Activated CD8-positive, alpha-beta memory T cell treated with anti-CD3 and anti-CD28 coated beads for 36 hours (primary cell): ENCODE measurements around the gene ART4. TPM values are rescaled to one million over a fixed set of nuclear protein-coding genes. Genes with fewer than 3 reads are reported as not detected.

Experiments used
- CTCF ChIA-PET: fragments of 350-600 bp; sonication (Branson Sonifier 250); formaldehyde crosslinking; loops from one replicate; lab custom pipeline; 2021; ENCODE audit warnings: antibody characterized with exemption; lab: Charles Lee
- POLR2A ChIA-PET: fragments of 350-600 bp; sonication (Branson Sonifier 250); formaldehyde crosslinking; loops from one replicate; lab custom pipeline; 2021; ENCODE audit warnings: antibody characterized with exemption; lab: Charles Lee
- total RNA-seq, 2 experiments: library from RNA; stranded (reverse); gene quantifications; one replicate each; pipeline ENCODE4 v1.2.3, GENCODE V29; 2021

ART4 gene
- total RNA-seq, 2 experiments from 2014 or later = not detected

DNA sequence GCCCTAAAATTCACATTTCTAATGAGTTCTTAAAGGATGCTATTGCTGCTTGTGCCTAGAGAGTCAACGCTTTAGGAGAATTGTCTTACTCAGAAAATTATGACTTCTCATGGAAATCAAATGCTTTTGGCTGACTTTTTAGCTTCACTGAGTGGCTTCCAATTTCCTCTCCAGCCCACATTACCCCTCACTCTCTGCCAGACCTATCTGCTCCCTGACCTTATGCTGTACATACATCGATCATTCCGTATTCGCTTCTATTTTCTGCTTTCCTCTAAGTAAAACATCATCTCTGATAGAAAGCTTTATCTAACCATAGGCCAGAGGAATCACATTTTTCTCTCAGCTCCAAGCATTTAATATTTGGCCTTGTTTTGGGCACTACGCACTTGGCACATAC is 16.8 kb downstream of the ART4 start:
- ChIA-PET CTCF (no interaction called here), POLR2A (no interaction called here)

DNA sequence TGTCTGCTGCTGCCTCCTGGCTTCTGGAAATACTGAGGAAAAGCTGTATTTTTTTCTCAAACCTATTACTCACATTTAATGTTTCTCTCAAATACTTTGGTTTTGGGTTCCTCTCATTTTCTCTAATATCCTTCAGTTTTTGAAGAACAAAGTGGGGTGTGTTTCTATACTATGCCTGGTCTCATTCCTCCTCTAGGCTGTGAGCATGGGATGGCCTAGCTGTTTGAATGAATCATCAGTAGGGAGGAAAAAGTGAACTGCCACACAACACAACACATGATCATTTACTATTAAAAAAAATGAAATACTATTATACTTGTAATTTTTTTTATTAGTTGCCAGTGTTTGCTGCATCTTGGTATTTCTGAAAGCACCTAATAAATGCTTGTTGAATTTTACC is 18.1 kb downstream of the ART4 start:
- ChIA-PET CTCF (no interaction called here), POLR2A (no interaction called here)

DNA sequence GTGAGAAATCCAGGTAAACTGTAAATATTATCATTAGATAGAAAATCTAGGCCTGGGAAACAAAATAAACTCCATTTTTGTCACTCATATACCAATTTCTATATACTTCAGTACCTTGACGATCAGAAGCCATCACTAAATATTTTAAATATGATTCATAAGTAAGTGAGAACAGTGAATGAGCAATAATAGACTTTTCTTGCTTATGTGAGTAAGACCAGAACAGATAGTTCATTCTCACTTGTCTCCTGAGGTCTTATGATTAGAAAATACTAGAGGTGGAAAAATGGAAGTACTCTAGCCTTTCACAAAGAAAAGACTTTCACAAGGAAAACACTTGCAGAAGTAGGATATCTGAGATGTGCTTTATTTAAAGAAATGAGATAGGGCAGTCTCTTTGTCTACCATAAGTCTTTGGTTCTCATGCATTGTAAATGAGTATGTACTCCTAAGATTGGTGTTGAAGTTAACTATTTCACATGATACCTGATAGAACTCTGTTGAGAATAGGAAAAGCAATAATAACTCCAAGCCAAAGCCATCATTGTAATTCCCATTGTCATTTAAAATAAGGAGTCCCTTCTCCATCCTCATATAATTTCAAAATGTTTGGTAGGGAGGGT is 19.2 kb downstream of the ART4 start:
- ChIA-PET POLR2A (interaction anchor here (0.6 kb wide), 1 partner anchor 22 kb away, joined by 4 read pairs; no protein-coding TSS in a partner anchor), CTCF (no interaction called here)

DNA sequence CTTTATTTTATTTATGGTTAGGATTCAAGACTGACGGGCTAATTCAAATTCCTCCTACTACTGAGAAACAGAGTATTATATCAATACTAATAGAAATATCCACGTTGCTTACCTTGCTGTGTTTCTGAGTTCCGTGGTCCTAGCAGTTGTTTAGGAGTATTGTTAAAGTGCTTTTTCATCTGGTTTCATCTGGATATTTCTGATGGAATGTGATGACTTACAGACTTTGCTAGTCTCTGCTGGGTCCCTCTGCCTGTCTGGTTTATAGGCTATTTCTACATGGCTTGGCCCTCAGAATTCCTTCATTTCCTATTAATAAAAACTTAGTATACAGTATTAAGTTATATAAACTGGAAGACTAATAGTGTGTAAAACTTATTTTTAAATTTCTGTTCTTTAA is 29.3 kb downstream of the ART4 start, which contains the start of gene SMCO3:
Gene SMCO3 (minus strand): TSS at position 169 of the 400 bp plus-strand sequence. CDS start 7,502 bp downstream, outside the sequence.
- POLR2A ChIA-PET = no interaction called here

DNA sequence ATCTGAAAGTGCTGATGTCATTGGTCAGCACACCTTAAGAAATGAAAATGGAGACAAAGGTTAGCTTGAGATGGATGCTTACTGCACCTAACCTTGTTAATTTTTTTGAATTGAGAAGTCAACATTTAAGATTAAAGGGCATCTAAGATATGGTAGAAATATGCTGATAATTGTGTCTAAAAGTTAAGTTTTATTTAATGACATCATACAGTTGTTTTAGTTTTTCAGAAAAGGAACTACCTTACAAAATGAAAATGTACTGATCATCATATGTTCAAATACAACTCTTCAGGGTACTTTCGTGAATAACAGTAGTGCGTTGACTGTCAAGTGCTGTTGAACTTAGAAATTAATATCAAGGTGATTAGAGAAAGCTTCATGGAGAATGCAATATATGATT is 31.8 kb downstream of the ART4 start:
- ChIA-PET POLR2A (no interaction called here), CTCF (no interaction called here)

More for the DNA sequence above, 29.3 kb downstream of the ART4 start, which contains the start of gene SMCO3:
- CTCF ChIA-PET = no interaction called here

DNA sequence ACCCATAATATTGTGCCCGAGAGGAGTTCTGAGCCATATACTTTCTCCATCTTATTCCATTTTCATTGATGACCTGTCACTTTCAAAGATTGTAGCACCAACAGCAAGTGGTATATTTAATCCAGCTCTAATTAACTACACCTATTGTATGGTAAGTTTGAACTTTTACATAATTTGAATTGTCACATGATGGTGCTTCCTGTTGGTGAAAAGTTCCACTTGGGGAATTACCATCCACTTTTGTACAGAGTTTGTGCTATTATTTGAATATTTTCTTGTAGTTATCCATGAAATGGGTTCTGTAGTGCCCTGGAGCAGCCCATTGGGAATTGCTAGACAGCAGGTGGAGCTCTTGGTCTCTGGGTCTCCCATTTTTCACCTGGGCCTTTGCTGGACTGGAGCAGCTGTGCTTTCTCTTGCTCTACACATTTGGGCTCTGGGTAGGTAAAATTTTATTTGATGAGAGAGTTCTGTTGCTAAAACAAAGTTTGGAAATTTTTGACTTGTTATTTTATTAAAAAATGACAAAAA is 32.3 kb downstream of the ART4 start:
- ChIA-PET POLR2A (no interaction called here), CTCF (no interaction called here)

DNA sequence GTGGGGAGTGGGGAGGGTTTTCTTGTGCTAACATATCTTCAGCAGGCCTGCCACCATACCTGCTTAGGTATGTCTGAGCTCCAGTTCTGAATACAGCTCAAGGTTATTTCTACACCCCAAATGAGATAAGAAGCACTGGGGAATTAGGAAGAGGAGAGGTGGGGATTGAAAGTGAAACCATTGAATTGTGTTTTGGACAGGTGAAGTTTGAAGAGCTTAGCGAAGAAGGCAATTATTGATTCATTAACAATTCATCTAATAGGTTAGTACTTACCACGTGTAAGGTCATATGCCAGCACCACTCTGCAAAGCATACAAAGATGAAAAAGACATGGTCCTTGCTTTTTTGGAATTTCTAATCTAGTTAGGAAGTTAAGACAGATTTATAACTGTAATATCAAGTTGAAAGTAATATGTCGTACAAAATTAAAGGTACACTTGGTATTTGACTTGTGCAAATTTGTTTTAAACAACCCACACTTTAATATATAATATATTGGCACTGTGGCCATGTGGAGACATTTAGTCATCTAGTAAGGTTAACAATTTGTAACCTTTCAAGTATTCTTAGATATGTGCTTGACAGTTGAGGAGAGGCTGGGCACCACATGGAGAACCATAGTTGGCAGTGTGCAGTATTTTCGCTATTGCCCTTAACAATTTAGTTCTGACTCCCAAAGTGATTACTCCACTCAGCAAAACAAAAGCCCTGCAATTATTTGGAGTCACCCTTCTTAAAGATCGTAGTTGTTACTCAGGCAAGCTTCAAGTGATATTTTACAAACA is 33.0 kb downstream of the ART4 start:
- ChIA-PET POLR2A (no interaction called here), CTCF (interaction anchor here (0.7 kb wide), 1 partner anchor 8 kb away, joined by 3 read pairs; no protein-coding TSS in a partner anchor)

DNA sequence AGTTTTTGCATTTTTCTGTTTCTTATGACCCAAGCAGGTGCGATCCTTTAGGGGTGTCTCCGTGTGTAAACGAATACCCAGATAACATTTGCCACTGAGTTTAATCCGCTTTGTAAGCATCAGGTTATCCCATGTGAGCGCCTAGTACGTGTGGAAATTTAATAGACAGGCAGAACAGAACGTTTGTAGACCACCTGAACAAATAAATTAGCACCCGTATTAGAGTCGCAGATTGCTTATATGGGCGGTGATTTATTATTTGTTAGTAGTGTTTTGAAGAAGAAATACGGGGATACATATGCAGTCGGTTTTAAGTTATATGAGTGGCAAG is 39.5 kb downstream of the ART4 start:
- CTCF ChIA-PET = interaction anchor here (1.3 to 2.1 kb wide), 2 partner anchors 29 to 191 kb away, joined by 4 to 7 read pairs; no protein-coding TSS in a partner anchor
- POLR2A ChIA-PET = interaction anchor here (0.6 to 4.6 kb wide), 3 partner anchors 29 to 416 kb away, joined by 3 to 45 read pairs (median 27); a partner anchor contains a TSS

DNA sequence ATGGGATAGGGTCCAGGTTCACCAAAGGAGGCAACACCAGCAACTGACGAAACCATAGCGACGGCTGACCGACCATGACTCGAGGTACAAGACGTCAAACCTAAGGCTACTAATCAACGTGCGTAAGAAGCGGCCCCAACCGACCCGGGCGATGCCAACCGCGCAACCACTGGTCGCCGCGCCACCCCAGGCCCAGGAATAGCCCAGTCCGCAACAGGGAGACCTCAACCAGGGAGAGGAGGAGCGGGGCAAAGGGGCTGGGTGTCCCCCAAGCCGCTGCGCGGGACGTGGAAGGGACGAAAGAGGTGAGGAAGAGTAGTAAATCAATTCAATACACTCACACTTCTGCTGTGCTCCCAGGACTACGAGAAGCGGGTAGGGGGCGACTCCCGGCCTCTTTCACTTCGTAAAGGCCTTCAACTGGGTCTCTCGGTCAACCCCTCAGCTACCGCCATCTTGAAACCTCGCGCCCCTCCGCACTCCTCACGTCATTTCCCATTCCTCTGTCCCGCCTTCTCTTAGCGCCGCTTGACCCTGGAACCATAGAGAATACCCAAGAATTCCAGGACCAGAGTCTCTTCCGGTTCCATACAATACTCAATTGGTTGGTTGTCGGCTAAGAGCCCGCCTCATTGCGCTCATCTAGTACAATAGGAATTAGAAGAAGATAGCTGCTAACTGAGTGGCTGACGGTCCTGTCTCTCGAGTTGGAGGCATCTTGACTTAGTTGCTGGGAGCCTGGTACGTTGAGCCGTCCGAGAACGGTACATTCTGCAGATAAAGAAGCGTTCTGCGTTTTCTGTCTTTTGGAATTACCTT is 40.1 kb downstream of the ART4 start, which contains the start of the genes C12orf60 and WBP11:
Gene C12orf60 (plus strand): TSS at position 660 of the 819 bp plus-strand sequence. CDS start 19,266 bp downstream, outside the sequence.
Gene WBP11 (minus strand): TSS at position 468 of the 819 bp plus-strand sequence. CDS start 2,095 bp downstream, outside the sequence.
- POLR2A ChIA-PET = interaction anchor here (0.6 to 4.6 kb wide), 3 partner anchors 29 to 415 kb away, joined by 3 to 45 read pairs (median 27); a partner anchor contains a TSS
- CTCF ChIA-PET = interaction anchor here (0.7 to 2.1 kb wide), 4 partner anchors 28 to 192 kb away, joined by 3 to 7 read pairs (median 4); a partner anchor contains a TSS

DNA sequence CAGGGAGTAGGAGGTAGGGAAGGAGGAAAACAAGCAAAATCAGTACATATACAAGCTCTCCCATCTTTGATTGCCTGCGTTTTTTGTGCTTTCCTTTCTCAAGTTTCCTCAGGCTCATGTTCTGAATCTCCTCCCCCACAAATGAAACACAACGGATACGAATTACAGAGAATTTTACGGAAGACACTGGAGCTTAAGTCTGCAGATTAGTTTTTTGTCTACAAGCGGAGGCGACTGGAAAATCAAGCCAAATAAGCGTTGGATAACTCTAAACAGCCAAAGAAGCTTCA is 40.7 kb downstream of the ART4 start:
- POLR2A ChIA-PET = interaction anchor here (3.0 to 4.6 kb wide), 2 partner anchors 28 to 32 kb away, joined by 27 to 45 read pairs; a partner anchor contains a TSS
- CTCF ChIA-PET = interaction anchor here (0.7 to 2.1 kb wide), 5 partner anchors 10 to 192 kb away, joined by 3 to 7 read pairs (median 3); a partner anchor contains a TSS

DNA sequence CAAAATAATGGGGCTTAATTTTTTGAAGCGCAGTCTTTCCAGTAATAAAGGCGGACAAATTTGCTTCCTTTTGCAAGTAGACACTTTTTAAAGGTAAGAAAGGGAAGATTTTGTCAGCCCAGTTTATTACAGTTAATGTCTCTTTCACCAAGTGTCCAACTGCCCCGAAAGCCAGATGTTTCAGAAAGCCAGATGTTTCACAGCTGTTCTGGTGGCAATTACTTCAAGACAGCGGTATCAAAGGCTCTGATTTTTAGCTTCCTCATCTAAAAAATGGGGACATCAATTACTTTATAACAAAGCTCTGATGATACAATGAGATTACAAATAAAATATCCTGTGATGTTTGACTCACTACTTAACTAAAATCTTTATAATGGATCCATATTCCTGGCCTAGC is 41.1 kb downstream of the ART4 start:
- CTCF ChIA-PET = interaction anchor here (0.6 to 2.1 kb wide), 5 partner anchors 10 to 193 kb away, joined by 3 to 7 read pairs (median 3); a partner anchor contains a TSS
- POLR2A ChIA-PET = interaction anchor here (0.7 to 4.6 kb wide), 3 partner anchors 22 to 32 kb away, joined by 4 to 45 read pairs (median 27); a partner anchor contains a TSS

DNA sequence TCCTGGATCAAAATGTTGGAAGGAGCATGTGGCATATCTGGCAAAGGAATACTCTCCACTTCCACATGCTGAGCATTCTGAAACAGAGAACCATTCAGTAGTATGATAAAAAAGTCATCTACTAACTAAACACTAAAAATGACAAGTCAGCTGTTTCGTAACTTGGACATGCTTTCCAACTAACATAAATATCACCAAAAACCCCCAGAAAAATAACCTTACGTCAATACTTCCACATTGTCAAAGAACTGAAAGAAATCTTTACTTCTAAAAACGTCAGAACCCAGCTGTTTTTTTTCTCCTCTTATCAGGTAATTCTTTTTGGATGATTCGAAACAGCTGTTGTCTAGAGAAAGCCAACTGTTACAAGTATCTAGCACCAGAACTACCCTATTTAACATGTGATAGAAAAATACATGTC is 48.3 kb downstream of the ART4 start:
- POLR2A ChIA-PET = interaction anchor here (0.6 kb wide), 1 partner anchor 1041 kb away, joined by 4 read pairs; no protein-coding TSS in a partner anchor
- CTCF ChIA-PET = no interaction called here

DNA sequence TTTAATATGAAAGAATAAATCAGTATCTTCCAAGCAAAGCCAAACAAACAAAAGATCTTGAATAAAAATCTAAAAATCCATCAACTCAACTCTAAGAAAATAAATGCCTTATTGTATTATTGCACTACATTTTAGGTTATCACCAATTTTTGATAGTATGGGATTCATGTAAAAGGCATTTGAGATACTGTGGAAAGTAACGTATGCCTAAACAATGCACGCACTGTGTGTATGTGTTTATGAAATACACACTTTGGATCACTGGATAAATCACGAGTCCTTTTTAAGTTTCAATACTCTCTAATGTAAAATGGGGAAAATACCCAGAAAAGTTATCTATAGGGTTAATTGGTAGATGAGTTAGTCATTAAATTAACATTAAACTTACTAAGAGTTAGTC is 57.8 kb downstream of the ART4 start:
- ChIA-PET POLR2A (no interaction called here), CTCF (no interaction called here)

DNA sequence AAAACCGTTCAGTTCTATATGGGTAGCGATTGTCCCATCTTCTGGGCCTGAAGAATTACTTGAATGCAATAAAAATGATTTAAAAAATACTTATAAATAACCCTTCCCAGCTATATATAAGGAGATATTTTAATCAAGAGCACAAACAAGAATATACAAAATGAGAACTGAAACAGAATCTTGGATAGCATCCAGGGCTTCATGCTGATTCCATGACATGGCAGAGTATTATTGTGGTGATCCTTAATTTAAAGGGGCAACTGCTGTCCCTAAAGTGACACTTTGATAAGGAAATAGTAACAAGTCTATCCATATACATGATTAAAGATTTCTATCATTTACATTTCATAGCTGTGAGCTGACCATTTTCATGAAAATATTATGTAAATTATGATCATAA is 58.9 kb downstream of the ART4 start:
- CTCF ChIA-PET = interaction anchor here (1.0 kb wide), 1 partner anchor 21 kb away, joined by 3 read pairs; no protein-coding TSS in a partner anchor
- POLR2A ChIA-PET = interaction anchor here (0.7 to 1.1 kb wide), 2 partner anchors 9 to 588 kb away, joined by 3 to 5 read pairs; no protein-coding TSS in a partner anchor

DNA sequence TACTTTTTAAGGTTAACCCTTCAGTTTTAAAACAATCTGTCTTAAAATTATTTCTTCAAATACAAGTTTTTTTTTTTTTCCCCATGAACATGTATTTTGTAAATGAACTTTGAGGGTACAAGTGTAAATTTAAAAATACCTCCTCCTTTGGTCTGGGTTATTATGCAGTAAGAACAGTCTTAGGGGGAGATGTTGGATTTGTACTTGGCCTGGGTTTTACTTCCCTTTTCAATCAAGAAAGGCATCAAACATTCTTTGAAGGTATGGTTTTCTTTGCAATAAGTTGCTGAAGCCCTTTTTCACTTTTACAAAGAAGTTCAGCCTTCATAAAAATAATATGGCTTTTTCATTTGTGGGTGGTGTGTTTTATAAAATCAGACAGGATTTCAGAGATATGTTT is 60.6 kb downstream of the ART4 start:
- ChIA-PET CTCF (no interaction called here), POLR2A (no interaction called here)

DNA sequence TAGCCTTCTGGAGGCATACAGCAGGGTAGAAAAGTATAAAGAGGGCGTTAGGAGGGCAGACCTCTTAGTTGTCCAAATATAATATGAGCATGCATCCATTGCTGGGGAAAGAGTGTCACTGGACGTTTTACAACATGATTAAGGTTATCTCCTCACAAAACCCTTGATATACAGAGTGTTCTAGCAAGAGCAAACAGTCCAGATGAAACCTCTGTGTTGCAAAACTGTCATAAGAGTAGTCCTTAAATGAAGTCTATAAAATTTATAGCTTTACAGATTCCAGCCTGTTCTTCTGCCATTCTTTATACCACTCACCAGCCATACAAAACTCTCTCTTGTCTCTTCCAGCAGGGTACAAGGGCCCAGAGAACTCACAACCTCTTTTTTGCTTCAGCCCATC is 61.8 kb downstream of the ART4 start:
- POLR2A ChIA-PET = no interaction called here
- CTCF ChIA-PET = no interaction called here

DNA sequence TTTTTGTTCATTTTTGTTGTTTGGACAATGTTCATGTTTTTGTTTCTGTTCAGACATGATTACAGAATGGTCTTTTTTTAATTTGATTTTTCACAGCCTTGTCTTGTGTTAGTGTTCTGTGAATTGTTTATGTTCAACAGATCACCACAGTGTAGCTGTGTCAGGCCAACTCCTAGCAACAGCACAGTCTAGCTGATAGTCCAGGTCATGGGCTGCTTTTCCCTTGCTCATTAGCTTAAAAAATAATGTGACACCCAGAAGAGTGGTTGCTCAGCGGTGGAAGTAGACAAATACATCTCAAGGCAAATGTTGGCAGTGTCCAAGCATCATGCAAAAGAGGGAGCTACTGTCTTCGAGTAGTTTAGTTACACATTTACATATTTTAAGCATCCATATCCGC is 62.5 kb downstream of the ART4 start:
- POLR2A ChIA-PET = no interaction called here

DNA sequence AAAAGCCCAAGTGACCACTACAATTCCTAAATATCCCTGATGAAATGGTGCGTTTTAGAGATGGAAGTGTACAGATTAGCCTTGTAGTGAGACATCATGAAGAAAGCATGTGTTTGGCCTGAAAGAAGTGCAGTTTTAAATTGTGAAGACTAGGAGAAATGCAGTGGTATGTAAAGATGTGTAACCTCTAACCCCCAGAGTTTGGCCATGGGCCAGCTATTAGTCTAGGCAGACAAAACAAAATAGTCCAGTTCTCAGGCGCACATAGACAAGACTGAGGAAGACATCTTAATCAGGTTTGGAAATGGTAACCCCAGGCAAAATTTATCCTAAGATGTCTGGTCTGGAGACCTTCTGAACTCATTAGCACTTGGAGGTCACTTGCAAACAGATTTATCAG is 63.5 kb downstream of the ART4 start:
- ChIA-PET CTCF (no interaction called here), POLR2A (no interaction called here)

More for the DNA sequence above, 62.5 kb downstream of the ART4 start:
- CTCF ChIA-PET = no interaction called here
